Measurements from ENCODE around the gene E2F4. TPM values are rescaled to one million over a fixed set of nuclear protein-coding genes. Genes with fewer than 3 reads are reported as not detected.

Gene E2F4
- total RNA-seq, 1 experiment from 2014 or later = 86.2 TPM

DNA sequence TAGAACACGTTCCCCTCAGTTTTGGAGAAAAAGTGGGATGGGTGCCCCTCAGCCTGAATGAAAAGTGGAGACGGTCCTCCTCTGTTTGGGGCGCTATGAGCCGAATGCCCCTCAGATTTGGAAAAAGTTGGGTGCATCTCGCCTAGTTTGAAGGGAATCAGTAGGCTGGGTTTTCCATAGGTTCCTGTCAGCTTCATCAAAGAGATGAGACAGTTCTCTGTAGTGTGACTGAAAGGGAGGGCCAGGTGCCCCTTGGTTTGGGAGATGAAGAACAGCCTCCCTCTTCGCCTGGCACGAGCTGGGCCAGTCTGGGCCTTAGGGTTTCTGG lies 56.1 kb downstream of the E2F4 start:
- Histone ChIP-seq H3K4me2 (ENCODE audit: low read length) (peak overlapping the region; percentile 95), H3K4me3 (ENCODE audit: low read length) (peak overlapping the region; percentile 73), H3K9me2 (replicated peaks; ENCODE audit: low read length) (no peaks in the 10 kb centered on the region), H3K4me1 (ENCODE audit: insufficient read depth, low read length) (peaks cover 44% of the 10 kb centered on the region), H4K20me1 (ENCODE audit: low read length) (no peaks in the 10 kb centered on the region), H3K36me3 (ENCODE audit: low read depth, low read length) (no peaks in the 10 kb centered on the region), H3K79me2 (ENCODE audit: low read length) (peaks cover 38% of the 10 kb centered on the region), H3K9me3 (ENCODE audit: low read length) (no peaks in the 10 kb centered on the region), H3F3A (ENCODE audit: low read length, unreplicated experiment) (peaks cover 7% of the 10 kb centered on the region), H3K27ac (ENCODE audit: low read length) (no peak overlapping the region), H2AFZ (ENCODE audit: low read length) (peak overlapping the region; percentile 94), H3K9ac (ENCODE audit: low read length) (peak overlapping the region; percentile 51), H3K27me3 (ENCODE audit: low read length) (no peaks in the 10 kb centered on the region)
- POLR2A ChIA-PET (ENCODE audit: unreplicated experiment) = interaction anchor here (0.6 kb wide), 1 partner anchor 21 kb away, joined by 3 read pairs; no protein-coding TSS in a partner anchor
- DNase-seq = no peak
- intact Hi-C loops (cut with micrococcal nuclease) = loop anchor here (10.0 kb wide), 1 partner anchor 53 kb away; the partner anchor contains the start of genes E2F4, ELMO3 and EXOC3L1
- ATAC-seq = no peak
- BruUV-seq (replicated peaks) = no TSS peak
- TF ChIP-seq EZH2phosphoT487 (IDR thresholded peaks at IDR 0.05; ENCODE audit: borderline replicate concordance, low read length) (no peak), EZH2 (IDR thresholded peaks at IDR 0.05; ENCODE audit: low read length, unreplicated experiment) (no peak)
- TF ChIP-seq, protein P1, sequence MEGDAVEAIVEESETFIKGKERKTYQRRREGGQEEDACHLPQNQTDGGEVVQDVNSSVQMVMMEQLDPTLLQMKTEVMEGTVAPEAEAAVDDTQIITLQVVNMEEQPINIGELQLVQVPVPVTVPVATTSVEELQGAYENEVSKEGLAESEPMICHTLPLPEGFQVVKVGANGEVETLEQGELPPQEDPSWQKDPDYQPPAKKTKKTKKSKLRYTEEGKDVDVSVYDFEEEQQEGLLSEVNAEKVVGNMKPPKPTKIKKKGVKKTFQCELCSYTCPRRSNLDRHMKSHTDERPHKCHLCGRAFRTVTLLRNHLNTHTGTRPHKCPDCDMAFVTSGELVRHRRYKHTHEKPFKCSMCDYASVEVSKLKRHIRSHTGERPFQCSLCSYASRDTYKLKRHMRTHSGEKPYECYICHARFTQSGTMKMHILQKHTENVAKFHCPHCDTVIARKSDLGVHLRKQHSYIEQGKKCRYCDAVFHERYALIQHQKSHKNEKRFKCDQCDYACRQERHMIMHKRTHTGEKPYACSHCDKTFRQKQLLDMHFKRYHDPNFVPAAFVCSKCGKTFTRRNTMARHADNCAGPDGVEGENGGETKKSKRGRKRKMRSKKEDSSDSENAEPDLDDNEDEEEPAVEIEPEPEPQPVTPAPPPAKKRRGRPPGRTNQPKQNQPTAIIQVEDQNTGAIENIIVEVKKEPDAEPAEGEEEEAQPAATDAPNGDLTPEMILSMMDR (conservative IDR thresholded peaks at IDR 0.05; ENCODE audit: low read depth, low read length) = no peak
- CTCF ChIA-PET = interaction anchor here (1.7 kb wide), 1 partner anchor 13 kb away, joined by 21 read pairs; no protein-coding TSS in a partner anchor

Small RNA genes within 50 kb of the gene (microRNA-seq; reads per million reads assigned to microRNA genes)
- gene MIR328 (ENCODE audit: unreplicated experiment) = 68.9 reads per million, percentile 59 among the genes with 10 or more reads in this experiment

Other genes starting within 250 kb of the E2F4 start
- gene CES3, start 230.9 kb upstream of the E2F4 start, total RNA-seq (2014; rRNA removed) = 0.26 and 0.58 TPM in 2 replicates
- 2.1 and 2.6 TPM in 2 replicates for gene CES4A, start 203.6 kb upstream of the E2F4 start, total RNA-seq (2014; rRNA removed)
- gene CBFB, start 163.0 kb upstream of the E2F4 start, total RNA-seq (2014; rRNA removed) = 50.6 and 103 TPM in 2 replicates
- gene PHAF1, start 82.2 kb upstream of the E2F4 start, total RNA-seq (2014; rRNA removed) = 12.4 and 18.8 TPM in 2 replicates
- 2.3 and 2.8 TPM in 2 replicates for gene B3GNT9, start 41.2 kb upstream of the E2F4 start, total RNA-seq (2014; rRNA removed)
- 19.4 and 26.6 TPM in 2 replicates for gene TRADD, start 32.2 kb upstream of the E2F4 start, total RNA-seq (2014; rRNA removed)
- gene FBXL8, start 32.2 kb upstream of the E2F4 start, total RNA-seq (2014; rRNA removed) = 8.7 and 13.1 TPM in 2 replicates
- 20.6 and 24.8 TPM in 2 replicates for gene HSF4, start 27.4 kb upstream of the E2F4 start, total RNA-seq (2014; rRNA removed)
- gene NOL3, start 21.6 kb upstream of the E2F4 start, total RNA-seq (2014; rRNA removed) = 64.5 and 91.6 TPM in 2 replicates
- 22.6 and 29.6 TPM in 2 replicates for gene MATCAP1, start 8.2 kb upstream of the E2F4 start, total RNA-seq (2014; rRNA removed)
- not detected in 2 replicates for gene EXOC3L1, start 2.0 kb upstream of the E2F4 start, total RNA-seq (2014; rRNA removed)
- 1.6 and 2.2 TPM in 2 replicates for gene ELMO3, start 7.0 kb downstream of the E2F4 start, total RNA-seq (2014; rRNA removed)
- gene TMEM208, start 35.0 kb downstream of the E2F4 start, total RNA-seq (2014; rRNA removed) = 35.4 and 36.6 TPM in 2 replicates
- 45.5 and 57.1 TPM in 2 replicates for gene FHOD1, start 55.3 kb downstream of the E2F4 start, total RNA-seq (2014; rRNA removed)
- 0.81 and 1.1 TPM in 2 replicates for gene SLC9A5, start 56.8 kb downstream of the E2F4 start, total RNA-seq (2014; rRNA removed)
- gene PLEKHG4, start 87.4 kb downstream of the E2F4 start, total RNA-seq (2014; rRNA removed) = 8.9 and 15.6 TPM in 2 replicates
- not detected in 2 replicates for gene KCTD19, start 134.6 kb downstream of the E2F4 start, total RNA-seq (2014; rRNA removed)
- gene LRRC36, start 134.7 kb downstream of the E2F4 start, total RNA-seq (2014; rRNA removed) = 0.92 TPM in 1 of 2 replicates, not detected in the other
- not detected in 2 replicates for gene TPPP3, start 201.3 kb downstream of the E2F4 start, total RNA-seq (2014; rRNA removed)
- 4.8 and 5.1 TPM in 2 replicates for gene ZDHHC1, start 224.3 kb downstream of the E2F4 start, total RNA-seq (2014; rRNA removed)
- gene HSD11B2, start 239.0 kb downstream of the E2F4 start, total RNA-seq (2014; rRNA removed) = 2.4 and 8.3 TPM in 2 replicates